GM18951 (cell line): Measurements from ENCODE around the gene LUZP1.
"Not testable (repeated sequence)": the region's sequence is repeated elsewhere in the genome, so short reads cannot be mapped to it uniquely, and the experiment has no call there.

Source experiments
- POLR2A ChIP-seq: IDR thresholded peaks from 4 replicates; pipeline ENCODE4 v1.6.1; 2011; ENCODE audit warnings: mild to moderate bottlenecking; ENCODE audit not compliant: insufficient read length, insufficient read depth; ENCODE audit errors: extremely low read depth
- in situ Hi-C: fragments of 300-500 bp; cut with MboI; formaldehyde crosslinking; loops from one replicate; pipeline ENCODE4 v1.12.0; 2022; ENCODE audit warnings: low sequenced_read_pairs, mixed read lengths, inconsistent platforms; ENCODE audit not compliant: unreplicated experiment

LUZP1 gene

GRCh38 chr1:23168445-23169194 is at the start of gene LUZP1:
LUZP1 (minus strand) TSS chr1:23168856.
- TF ChIP-seq POLR2A, result peak; percentile 93
- in situ Hi-C loops, result loop anchor here (5.0 kb wide), 1 partner anchor 66 kb away; no protein-coding TSS in a partner anchor

- in situ Hi-C loops, result no loop called here
Measured at GRCh38 chr1:23217421-23218115, 48.9 kb upstream of the LUZP1 start, which contains the start of gene HTR1D. HTR1D (minus strand) TSS chr1:23217502; CDS start chr1:23194219, 23,283 bp downstream.

GRCh38 chr1:23216771-23217420 is 48.2 kb upstream of the LUZP1 start:
- no peak for TF ChIP-seq POLR2A
- in situ Hi-C loops, result no loop called here

More at GRCh38 chr1:23217421-23218115, 48.9 kb upstream of the LUZP1 start, which contains the start of gene HTR1D:
- no peak for TF ChIP-seq POLR2A

- TF ChIP-seq POLR2A, result no peak
- in situ Hi-C loops, result no loop called here
Measured at GRCh38 chr1:23215751-23216449, 47.2 kb upstream of the LUZP1 start.

GRCh38 chr1:23215291-23215690 is 46.6 kb upstream of the LUZP1 start:
- no peak for TF ChIP-seq POLR2A

GRCh38 chr1:23214640-23215039 is 46.0 kb upstream of the LUZP1 start:
- in situ Hi-C loops, result no loop called here
- no peak for TF ChIP-seq POLR2A

More at GRCh38 chr1:23215291-23215690, 46.6 kb upstream of the LUZP1 start:
- in situ Hi-C loops, result no loop called here

- in situ Hi-C loops, result no loop called here
- TF ChIP-seq POLR2A, result no peak
Measured at GRCh38 chr1:23211955-23212354, 43.3 kb upstream of the LUZP1 start.

- no peak for TF ChIP-seq POLR2A
- in situ Hi-C loops, result no loop called here
Measured at GRCh38 chr1:23210963-23211362, 42.3 kb upstream of the LUZP1 start.

- in situ Hi-C loops, result no loop called here
- TF ChIP-seq POLR2A, result no peak
Measured at GRCh38 chr1:23210351-23210785, 41.7 kb upstream of the LUZP1 start.

GRCh38 chr1:23209770-23210169 is 41.1 kb upstream of the LUZP1 start:
- in situ Hi-C loops, result no loop called here
- TF ChIP-seq POLR2A, result no peak

GRCh38 chr1:23208527-23208926 is 39.9 kb upstream of the LUZP1 start:
- no peak for TF ChIP-seq POLR2A
- in situ Hi-C loops, result no loop called here

- in situ Hi-C loops, result not testable (repeated sequence)
Measured at GRCh38 chr1:23207733-23208132, 39.1 kb upstream of the LUZP1 start.

- TF ChIP-seq POLR2A, result no peak
- in situ Hi-C loops, result no loop called here
Measured at GRCh38 chr1:23202263-23202749, 33.6 kb upstream of the LUZP1 start.
